HEK293T (cell line): ENCODE measurements around the gene TNXB.
"Not testable (repeated sequence)": the region's sequence is repeated elsewhere in the genome, so short reads cannot be mapped to it uniquely, and the experiment has no call there.

Source experiments
- CTCF ChIA-PET: fragments of 350-600 bp; formaldehyde crosslinking; extraction: SDS; loops from one replicate; lab custom pipeline; 2021; ENCODE audit warnings: antibody characterized with exemption, inconsistent platforms; lab: Yijun Ruan, JAX
- POLR2A ChIA-PET: fragments of 350-600 bp; formaldehyde crosslinking; extraction: SDS; loops from one replicate; lab custom pipeline; 2020; ENCODE audit warnings: antibody characterized with exemption, inconsistent platforms; lab: Yijun Ruan, JAX
- DNase-seq: peaks from one replicate; pipeline ENCODE4 v3.0.0; 2012; ENCODE audit warnings: mixed read lengths; ENCODE audit errors: extremely low spot score

Gene TNXB

GRCh38 chr6:32002546-32003268, 106.4 kb downstream of the TNXB start:
- CTCF ChIA-PET, DNase-seq, POLR2A ChIA-PET: not testable (repeated sequence)

- CTCF ChIA-PET, POLR2A ChIA-PET, DNase-seq: not testable (repeated sequence)
Measured at GRCh38 chr6:31996385-31996784, 112.8 kb downstream of the TNXB start.

- CTCF ChIA-PET, DNase-seq, POLR2A ChIA-PET: not testable (repeated sequence)
Measured at GRCh38 chr6:31994421-31994820, 114.7 kb downstream of the TNXB start.
